HG03066 (cell line): ENCODE results near the gene TMEM266.

Experiments used
- ATAC-seq: cut with Tn5 transposase; IDR thresholded peaks from one replicate; pipeline ENCODE4 v1.9.1; 2021; ENCODE audit warnings: low read depth; ENCODE audit not compliant: unreplicated experiment

TMEM266 gene

DNA sequence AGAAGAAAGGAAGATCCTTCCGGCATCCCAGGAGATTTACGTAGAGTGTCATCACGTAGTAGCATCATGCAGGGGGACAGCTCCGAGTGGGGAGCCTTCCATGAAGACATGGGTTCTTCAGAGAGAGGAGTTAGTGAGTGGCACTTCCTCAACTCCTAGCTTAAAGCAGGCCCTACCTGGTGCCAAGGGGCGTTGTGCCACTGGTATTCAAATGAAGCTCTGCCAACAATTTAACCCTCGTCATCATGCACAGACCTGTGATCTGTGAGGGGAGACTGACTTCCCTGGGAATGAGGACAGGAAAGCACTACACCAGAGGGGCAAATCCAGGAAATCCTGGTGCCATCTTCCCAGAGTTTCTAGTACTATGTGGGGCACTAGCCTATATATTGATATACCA lies 59.0 kb downstream of the TMEM266 start:
- no peak for ATAC-seq

DNA sequence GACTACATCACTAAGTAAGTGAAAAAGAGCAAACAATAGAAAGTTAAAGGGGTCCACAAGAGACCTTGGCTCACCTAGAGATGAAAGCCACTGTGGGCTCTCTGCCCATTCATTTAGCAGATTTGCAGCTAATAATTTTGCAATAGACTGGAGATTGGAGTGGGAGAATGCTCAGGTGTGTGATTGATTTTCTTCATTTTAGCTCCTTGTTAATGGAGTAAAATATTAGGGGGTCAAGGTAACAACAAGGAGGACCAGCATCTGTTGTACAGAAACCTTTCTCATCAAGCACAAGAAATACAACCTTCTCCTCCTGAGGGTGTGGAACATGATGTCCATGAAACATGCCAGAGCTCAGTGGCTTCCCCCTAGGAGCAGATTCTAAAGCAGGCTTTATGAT lies 63.2 kb downstream of the TMEM266 start:
- ATAC-seq = no peak

GRCh38 chr15:76127169-76127568 lies 67.4 kb downstream of the TMEM266 start:
- no peak for ATAC-seq

DNA sequence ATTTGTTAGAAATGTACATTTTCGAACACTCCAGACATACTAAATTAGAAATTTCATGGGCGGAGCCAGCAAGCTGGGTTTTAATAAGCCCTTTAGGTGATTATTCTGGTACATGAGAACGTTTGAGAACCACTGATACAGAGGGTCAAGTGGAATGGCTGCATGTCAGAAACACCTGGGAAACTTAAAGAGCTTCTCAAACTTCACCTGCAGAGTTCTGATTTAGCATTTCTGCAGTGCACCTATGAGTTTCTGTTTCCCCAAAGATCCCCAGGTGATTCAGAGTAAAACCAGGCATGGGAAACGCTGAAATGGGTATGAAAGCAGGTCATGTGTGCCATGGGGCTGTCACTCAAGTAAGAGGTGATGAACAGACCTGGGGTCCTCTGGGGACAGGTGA lies 68.1 kb downstream of the TMEM266 start:
- no peak for ATAC-seq

DNA sequence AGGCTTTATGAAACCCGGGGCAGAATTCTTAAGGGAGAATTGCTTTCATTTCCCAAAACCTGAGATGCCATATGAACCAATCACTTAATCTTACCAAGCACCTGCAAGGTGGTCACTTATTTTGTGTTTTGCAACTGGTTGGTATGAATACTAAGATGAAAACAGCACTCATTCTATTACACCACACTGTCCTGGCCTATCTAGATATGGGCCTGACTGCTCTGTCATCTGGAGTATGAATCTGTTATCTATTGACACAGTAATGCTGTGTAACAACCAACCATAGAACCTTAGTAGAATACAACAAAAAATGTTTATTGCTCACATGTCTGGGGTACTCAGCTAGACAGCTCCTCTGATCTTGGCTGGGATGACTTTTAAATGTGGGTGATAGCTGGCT lies 74.8 kb downstream of the TMEM266 start:
- no peak for ATAC-seq

GRCh38 chr15:76135516-76135915 lies 75.7 kb downstream of the TMEM266 start:
- no peak for ATAC-seq

DNA sequence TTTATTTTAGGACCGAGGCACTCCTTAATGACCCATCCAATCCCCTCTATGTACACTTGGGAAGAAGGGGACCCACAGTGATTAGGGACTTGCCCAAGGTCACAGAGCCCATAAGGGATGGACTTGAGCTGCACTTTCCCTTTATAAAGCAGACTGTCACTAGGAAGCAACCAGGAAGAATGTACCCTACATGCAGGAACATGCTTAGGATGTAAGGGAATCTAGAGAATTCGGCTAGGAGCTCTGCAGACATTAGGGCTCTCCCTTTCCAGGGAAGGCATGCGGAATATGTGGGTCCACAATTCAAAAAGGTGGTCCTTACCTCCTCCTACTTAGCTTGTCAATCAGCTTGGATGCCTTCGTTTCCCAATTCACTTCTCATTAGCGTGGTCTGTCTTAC lies 78.7 kb downstream of the TMEM266 start:
- ATAC-seq = no peak

DNA sequence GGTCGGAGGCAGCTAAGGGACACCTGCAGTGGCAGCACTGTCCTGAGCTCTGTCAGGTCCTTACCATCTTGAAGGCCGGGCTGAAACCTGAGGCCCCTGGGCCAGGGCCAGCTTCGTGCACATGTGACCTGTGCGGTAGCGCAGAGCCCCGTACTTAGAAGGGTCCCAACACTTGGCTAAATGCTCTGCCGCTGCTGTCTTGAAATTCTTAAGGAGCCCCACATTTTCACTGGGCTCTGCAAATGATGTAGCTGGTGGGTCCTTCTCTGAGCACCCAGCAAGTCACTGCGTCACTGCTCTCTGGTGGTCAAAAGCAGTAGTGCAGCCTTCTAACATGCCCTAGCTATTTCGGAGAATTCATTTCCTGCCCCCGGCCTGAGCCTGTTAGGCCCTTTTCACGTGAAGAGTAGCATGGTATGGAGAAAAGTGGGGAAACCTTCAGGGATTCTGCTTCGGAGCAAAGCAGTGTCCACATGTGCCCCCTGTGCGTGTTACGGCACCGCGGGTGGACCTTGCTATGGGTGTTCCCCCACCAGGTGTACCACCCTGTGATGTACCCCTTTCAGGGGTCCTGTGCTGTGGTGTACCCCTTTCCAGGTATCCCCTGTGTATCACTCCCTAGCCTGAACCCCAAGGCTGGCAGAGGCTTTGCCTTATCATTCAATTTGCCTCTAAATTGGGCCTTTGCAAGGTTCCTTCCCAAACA lies 79.7 kb downstream of the TMEM266 start:
- ATAC-seq = no peak

GRCh38 chr15:76140074-76140464 lies 80.3 kb downstream of the TMEM266 start:
- ATAC-seq = no peak

DNA sequence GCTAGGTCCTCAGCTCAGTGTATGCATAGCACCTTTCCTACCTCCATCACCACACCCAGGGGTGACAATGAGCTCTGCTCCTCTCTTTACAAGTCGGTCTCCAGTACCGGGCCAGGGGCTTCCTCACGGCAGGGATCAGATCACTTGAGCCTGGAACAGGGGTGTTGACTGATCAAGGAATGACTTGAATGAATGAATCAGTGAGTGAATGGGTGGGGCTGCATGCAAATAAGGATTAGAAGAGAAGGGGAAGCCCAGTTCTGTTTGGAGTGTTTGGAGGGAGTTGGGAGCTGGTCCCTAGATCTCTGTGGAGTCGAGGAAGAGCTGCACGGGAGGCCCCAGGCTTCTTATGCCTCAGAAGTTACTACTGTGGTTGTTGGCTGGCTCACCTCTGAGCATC lies 87.0 kb downstream of the TMEM266 start:
- no peak for ATAC-seq

- ATAC-seq = no peak
Observed at GRCh38 chr15:76147906-76148570, 88.3 kb downstream of the TMEM266 start.

- ATAC-seq = no peak
Observed at GRCh38 chr15:76149291-76149915, 89.6 kb downstream of the TMEM266 start.

GRCh38 chr15:76150513-76150912 lies 90.7 kb downstream of the TMEM266 start:
- ATAC-seq = peak; percentile 14

DNA sequence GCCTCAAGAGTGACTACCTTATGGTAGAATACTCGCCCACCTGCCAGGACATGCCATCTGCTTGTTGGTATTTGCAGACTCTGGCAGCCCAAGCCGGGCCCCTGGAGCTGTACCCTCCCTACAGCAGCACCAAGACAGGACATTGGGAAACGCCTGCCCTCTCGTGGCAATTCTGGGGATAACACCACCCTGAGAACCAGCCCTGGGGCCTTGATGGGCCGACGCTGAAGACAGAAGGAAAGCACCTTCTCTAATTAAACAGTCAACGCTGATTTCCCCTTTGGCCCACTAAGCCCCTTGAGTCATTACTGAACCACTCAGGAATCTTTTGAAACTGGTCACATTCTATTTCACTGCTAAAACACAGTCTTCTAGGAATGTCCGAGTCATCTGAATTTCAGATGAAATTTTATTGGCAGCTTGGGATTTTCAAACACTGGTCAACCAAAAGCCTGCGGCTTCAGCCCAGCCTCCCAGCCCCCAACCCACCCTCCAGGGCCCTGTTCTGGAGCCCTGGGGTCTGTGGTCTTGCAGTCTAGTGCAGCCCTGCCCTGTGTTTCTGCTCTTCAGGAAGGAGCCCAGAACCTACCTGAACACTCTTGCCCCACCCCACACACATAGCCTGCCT lies 91.3 kb downstream of the TMEM266 start:
- ATAC-seq = peak; percentile 78

GRCh38 chr15:76151599-76151974 lies 91.8 kb downstream of the TMEM266 start:
- ATAC-seq = no peak

GRCh38 chr15:76152197-76152596 lies 92.4 kb downstream of the TMEM266 start:
- no peak for ATAC-seq

GRCh38 chr15:76153241-76154197 lies 93.7 kb downstream of the TMEM266 start:
- no peak for ATAC-seq

DNA sequence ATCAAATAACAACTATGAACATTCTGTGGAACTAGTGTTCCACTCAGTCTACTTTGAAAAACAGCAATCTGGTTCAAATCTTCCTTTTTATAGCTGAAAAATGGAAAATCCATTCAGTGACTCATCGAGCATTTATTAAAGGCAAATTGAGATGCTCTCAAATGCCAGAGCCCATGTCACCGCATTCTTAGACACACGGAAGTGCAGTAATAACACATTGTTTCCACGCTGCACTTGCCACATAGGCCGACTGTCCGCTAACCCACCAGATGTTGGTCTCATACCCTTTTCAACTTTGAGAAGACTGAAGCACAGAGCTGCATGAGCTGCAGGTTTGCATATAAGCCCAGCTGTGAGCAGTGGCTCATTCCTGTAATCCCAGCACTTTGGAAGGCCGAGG lies 95.9 kb downstream of the TMEM266 start:
- no peak for ATAC-seq

DNA sequence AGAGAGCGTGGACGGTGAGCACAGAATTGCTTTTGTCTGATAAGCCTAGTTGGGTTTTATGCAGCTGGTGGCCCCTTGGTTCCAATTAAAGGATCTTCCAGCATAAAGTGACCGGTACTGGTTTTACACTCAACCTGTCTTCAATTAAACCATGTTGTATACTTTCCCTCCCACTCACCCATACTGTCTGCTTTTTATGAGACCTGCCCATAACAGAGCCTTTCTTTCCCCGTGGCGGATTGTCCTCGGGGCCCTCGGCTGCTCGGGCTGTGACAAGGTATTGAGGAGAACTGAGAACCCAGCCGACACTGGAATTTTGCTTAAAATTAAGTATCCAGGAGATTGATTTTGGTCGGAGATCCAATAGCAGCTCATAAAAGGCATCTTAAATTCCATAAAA lies 98.4 kb downstream of the TMEM266 start:
- no peak for ATAC-seq

DNA sequence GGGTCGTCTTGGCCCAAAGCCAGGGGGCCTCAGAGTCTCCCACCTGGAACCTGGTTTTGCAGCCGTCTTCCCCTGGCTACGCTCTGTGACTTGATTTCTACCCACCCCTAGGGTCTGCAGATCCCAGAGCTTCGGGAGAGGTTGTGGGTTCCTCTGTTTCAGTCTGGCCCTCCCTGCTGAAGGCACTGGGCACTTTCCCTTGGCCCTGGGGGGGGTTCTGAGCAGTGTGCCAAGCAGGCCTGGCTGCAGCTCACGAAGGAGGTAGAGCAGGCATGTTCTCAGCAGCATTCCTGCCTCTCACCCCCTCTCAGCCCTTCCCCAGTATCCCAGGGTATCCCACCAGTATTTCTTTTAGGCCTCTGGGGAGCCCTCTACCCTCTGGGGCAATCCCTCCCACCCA lies 99.0 kb downstream of the TMEM266 start:
- ATAC-seq = no peak
